Panc1 (cell line): Measurements from ENCODE around the gene ACMSD. TPM values are rescaled to one million over a fixed set of nuclear protein-coding genes. Genes with fewer than 3 reads are reported as not detected.

ENCODE experiments used
- ATAC-seq: fragments of 200-7000 bp; cut with Tn5 transposase; 2 replicates; pipeline ENCODE4 v1.9.1; 2020; ENCODE audit warnings: mild to moderate bottlenecking, moderate library complexity
- BruUV-seq: library from RNA; stranded (reverse); fragments of 400-500 nt; replicated peaks from 2 replicates; lab custom pipeline; 2021; lab: Mats Ljungman, UMichigan
- CTCF ChIA-PET: fragments of 300-600 bp; sonication (Branson Sonifier 250); formaldehyde crosslinking; loops from one replicate; lab custom pipeline; 2022; ENCODE audit warnings: antibody characterized with exemption; lab: Charles Lee
- POLR2A ChIA-PET: fragments of 300-600 bp; sonication (Branson Sonifier 250); formaldehyde crosslinking; loops from one replicate; lab custom pipeline; 2022; ENCODE audit warnings: antibody characterized with exemption; lab: Charles Lee
- DNase-seq: peaks from one replicate; pipeline ENCODE4 v3.0.0-alpha.2; 2010; ENCODE audit warnings: low read depth, low spot score
- H3K27ac ChIP-seq: 2 replicates; pipeline ENCODE4 v1.5.1; 2011; ENCODE audit warnings: mild to moderate bottlenecking, low read length, inconsistent platforms
- H3K27me3 ChIP-seq: fragments of 200-500 bp; sonication (Bioruptor generic); 2 replicates; pipeline ENCODE4 v1.6.0; 2014; ENCODE audit warnings: low read length, inconsistent platforms; ENCODE audit not compliant: control insufficient read depth, insufficient read depth
- H3K36me3 ChIP-seq: fragments of 200-500 bp; sonication (Bioruptor generic); 2 replicates; pipeline ENCODE4 v1.5.1; 2014; ENCODE audit warnings: inconsistent platforms, mild to moderate bottlenecking, low read length, moderate library complexity; ENCODE audit not compliant: control insufficient read depth, insufficient read depth
- H3K4me1 ChIP-seq: 2 replicates; pipeline ENCODE4 v1.5.1; 2011; ENCODE audit warnings: inconsistent platforms, mild to moderate bottlenecking, low read length, moderate library complexity; ENCODE audit not compliant: control insufficient read depth, insufficient read depth
- H3K4me3 ChIP-seq, 2 experiments: 2 replicates each; pipeline ENCODE4 v1.5.1; 2011 to 2012; ENCODE audit warnings: low read depth in 2 of 2, low read length in 2 of 2, mild to moderate bottlenecking in 2 of 2, inconsistent platforms in 1 of 2, moderate library complexity in 1 of 2
- H3K9me3 ChIP-seq: fragments of 200-500 bp; sonication (Bioruptor generic); 2 replicates; pipeline ENCODE4 v1.5.1; 2014; ENCODE audit warnings: low read depth, mild to moderate bottlenecking, inconsistent platforms, low read length, moderate library complexity; ENCODE audit not compliant: control insufficient read depth, insufficient read depth
- POLR2AphosphoS5 ChIP-seq: IDR thresholded peaks from 2 replicates; pipeline ENCODE4 v1.6.1; 2012; ENCODE audit warnings: mild to moderate bottlenecking, low read depth, low read length, moderate library complexity
- SIN3A ChIP-seq: IDR thresholded peaks from 2 replicates; pipeline ENCODE4 v1.6.1; 2012; ENCODE audit warnings: low read depth, mild to moderate bottlenecking, low read length, moderate library complexity, borderline replicate concordance; ENCODE audit not compliant: insufficient read depth
- TCF7L2 ChIP-seq: IDR thresholded peaks from 2 replicates; pipeline ENCODE4 v1.6.1; 2011; ENCODE audit warnings: mild to moderate bottlenecking, low read depth, low read length, inconsistent platforms
- in situ Hi-C: cut with HindIII; loops from 2 replicates; pipeline ENCODE4 v1.10.0; 2016; ENCODE audit warnings: low sequenced_read_pairs, low pct_unique_long_range_greater_than_20kb
- intact Hi-C: fragments of 100-400 bp; cut with micrococcal nuclease; formaldehyde crosslinking; loops from one replicate; pipeline ENCODE4 v1.10.0; 2022; ENCODE audit not compliant: unreplicated experiment
- total RNA-seq: library from RNA; stranded (reverse); gene quantifications from one replicate; pipeline ENCODE4 v1.2.1, GENCODE V29; 2021; ENCODE audit not compliant: unreplicated experiment
- TF ChIP-seq, protein P1 (sequence below), 2 experiments: IDR thresholded peaks; 2 replicates each; pipeline ENCODE4 v1.6.1; 2011 to 2012; ENCODE audit warnings: low read depth in 2 of 2, control low read depth in 1 of 2, low read length in 1 of 2, mild to moderate bottlenecking in 1 of 2, moderate library complexity in 1 of 2; ENCODE audit not compliant: insufficient read depth in 1 of 2
- TF ChIP-seq, protein P2 (sequence below): fragments of 450-650 bp; IDR thresholded peaks from 2 replicates; pipeline ENCODE4 v1.5.1; 2017; ENCODE audit warnings: mild to moderate bottlenecking

The ACMSD gene
- total RNA-seq, 1 experiment from 2014 or later = not detected

DNA sequence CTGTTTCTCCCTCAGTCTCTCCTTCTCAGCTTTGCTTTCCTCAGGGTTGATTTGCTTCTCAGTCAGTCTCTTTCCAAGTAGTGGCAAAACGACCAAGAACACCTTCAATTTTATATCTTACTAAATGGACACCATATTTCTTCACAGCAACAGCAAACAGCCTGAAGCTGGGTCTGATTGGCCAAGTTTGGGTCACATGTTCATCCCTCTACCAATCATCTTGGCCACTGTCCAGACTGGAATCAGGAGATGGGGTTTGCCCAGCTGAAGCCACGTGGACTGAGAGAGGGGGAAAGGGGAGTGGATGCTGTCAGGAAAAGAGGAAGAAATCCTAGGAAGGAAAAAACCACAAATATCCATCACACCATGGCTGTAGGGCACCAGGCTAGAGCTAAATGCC, 42.0 kb upstream of the ACMSD start:
- H3K36me3 ChIP-seq = no peaks in the 10 kb centered on the region
- DNase-seq = no peak
- no peak overlapping the region for H3K4me3 ChIP-seq
- intact Hi-C loops (no loop called here), in situ Hi-C loops (no loop called here)
- no peaks in the 10 kb centered on the region for H3K9me3 ChIP-seq
- no peak for ATAC-seq
- TF ChIP-seq TCF7L2 (no peak), POLR2AphosphoS5 (no peak), SIN3A (no peak)
- TF ChIP-seq, protein P1, sequence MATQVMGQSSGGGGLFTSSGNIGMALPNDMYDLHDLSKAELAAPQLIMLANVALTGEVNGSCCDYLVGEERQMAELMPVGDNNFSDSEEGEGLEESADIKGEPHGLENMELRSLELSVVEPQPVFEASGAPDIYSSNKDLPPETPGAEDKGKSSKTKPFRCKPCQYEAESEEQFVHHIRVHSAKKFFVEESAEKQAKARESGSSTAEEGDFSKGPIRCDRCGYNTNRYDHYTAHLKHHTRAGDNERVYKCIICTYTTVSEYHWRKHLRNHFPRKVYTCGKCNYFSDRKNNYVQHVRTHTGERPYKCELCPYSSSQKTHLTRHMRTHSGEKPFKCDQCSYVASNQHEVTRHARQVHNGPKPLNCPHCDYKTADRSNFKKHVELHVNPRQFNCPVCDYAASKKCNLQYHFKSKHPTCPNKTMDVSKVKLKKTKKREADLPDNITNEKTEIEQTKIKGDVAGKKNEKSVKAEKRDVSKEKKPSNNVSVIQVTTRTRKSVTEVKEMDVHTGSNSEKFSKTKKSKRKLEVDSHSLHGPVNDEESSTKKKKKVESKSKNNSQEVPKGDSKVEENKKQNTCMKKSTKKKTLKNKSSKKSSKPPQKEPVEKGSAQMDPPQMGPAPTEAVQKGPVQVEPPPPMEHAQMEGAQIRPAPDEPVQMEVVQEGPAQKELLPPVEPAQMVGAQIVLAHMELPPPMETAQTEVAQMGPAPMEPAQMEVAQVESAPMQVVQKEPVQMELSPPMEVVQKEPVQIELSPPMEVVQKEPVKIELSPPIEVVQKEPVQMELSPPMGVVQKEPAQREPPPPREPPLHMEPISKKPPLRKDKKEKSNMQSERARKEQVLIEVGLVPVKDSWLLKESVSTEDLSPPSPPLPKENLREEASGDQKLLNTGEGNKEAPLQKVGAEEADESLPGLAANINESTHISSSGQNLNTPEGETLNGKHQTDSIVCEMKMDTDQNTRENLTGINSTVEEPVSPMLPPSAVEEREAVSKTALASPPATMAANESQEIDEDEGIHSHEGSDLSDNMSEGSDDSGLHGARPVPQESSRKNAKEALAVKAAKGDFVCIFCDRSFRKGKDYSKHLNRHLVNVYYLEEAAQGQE (IDR thresholded peaks at IDR 0.05; ENCODE audit: insufficient read depth in 1 of 2, low read depth in 2 of 2, low read length in 1 of 2) = no peak
- TF ChIP-seq, protein P2, sequence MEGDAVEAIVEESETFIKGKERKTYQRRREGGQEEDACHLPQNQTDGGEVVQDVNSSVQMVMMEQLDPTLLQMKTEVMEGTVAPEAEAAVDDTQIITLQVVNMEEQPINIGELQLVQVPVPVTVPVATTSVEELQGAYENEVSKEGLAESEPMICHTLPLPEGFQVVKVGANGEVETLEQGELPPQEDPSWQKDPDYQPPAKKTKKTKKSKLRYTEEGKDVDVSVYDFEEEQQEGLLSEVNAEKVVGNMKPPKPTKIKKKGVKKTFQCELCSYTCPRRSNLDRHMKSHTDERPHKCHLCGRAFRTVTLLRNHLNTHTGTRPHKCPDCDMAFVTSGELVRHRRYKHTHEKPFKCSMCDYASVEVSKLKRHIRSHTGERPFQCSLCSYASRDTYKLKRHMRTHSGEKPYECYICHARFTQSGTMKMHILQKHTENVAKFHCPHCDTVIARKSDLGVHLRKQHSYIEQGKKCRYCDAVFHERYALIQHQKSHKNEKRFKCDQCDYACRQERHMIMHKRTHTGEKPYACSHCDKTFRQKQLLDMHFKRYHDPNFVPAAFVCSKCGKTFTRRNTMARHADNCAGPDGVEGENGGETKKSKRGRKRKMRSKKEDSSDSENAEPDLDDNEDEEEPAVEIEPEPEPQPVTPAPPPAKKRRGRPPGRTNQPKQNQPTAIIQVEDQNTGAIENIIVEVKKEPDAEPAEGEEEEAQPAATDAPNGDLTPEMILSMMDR = no peak
- ChIA-PET POLR2A (no interaction called here), CTCF (interaction anchor here (0.6 kb wide), 1 partner anchor 60 kb away, joined by 3 read pairs; no protein-coding TSS in a partner anchor)
- no peaks in the 10 kb centered on the region for H3K4me1 ChIP-seq
- no peak overlapping the region for H3K27ac ChIP-seq
- BruUV-seq = no TSS peak
- H3K27me3 ChIP-seq = no peaks in the 10 kb centered on the region

DNA sequence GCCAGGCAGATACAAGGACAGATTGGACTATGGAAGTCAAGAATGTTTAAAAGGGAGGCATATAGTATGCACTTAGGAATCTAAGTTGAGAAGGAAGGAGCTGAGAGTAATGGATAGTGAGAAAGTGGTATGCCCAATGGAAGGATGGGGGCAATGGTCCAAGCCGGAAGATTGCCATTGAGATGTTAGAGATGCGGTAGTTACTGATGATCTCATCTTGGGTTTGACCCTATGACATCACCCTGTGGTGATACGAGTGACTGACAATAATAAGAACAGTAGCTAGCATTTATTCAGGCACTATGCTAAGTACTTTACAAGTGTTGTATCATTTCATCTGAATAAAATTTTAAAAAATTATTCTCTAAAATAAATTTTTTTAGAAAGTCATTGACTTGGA, 38.5 kb upstream of the ACMSD start:
- Histone ChIP-seq H3K4me1 (no peaks in the 10 kb centered on the region), H3K36me3 (no peaks in the 10 kb centered on the region), H3K9me3 (no peaks in the 10 kb centered on the region), H3K27me3 (no peaks in the 10 kb centered on the region), H3K4me3 (no peak overlapping the region), H3K27ac (no peak overlapping the region)
- BruUV-seq = no TSS peak
- DNase-seq (no peak), ATAC-seq (no peak)
- ChIA-PET CTCF (no interaction called here), POLR2A (no interaction called here)
- intact Hi-C loops = no loop called here
- TF ChIP-seq, protein P1 (IDR thresholded peaks at IDR 0.05; ENCODE audit: insufficient read depth in 1 of 2, low read depth in 2 of 2, low read length in 1 of 2) = no peak
- TF ChIP-seq POLR2AphosphoS5 (no peak), SIN3A (no peak), TCF7L2 (no peak)
- TF ChIP-seq, protein P2 = no peak
- in situ Hi-C loops = no loop called here
